Measurements from ENCODE around the gene OPCML.

OPCML gene

DNA sequence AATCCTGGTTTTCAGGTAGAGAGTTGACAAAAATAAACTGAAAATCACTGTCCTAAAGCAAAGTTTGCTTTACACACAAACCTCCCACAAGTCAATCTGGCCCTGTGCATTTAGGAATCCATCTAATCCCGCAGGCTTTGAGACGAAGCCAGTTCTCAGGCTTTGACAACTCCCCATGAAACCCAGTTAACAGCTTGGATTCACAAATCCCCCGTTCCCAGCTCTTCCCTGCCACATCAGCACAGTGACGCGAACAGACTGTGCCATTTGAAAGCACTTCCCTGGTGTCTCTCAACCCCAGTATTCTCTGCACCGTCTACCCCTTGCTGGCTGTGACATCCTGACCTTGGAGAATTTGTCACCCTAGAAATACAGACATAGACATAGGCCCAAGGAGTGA, 117.8 kb downstream of the OPCML start:
- H3K4me3 ChIP-seq (ENCODE audit: low read depth, low read length) = no peak overlapping the region

GRCh38 chr11:133413703-133414102, 118.6 kb downstream of the OPCML start:
- H3K4me3 ChIP-seq (ENCODE audit: low read depth, low read length) = no peak overlapping the region

DNA sequence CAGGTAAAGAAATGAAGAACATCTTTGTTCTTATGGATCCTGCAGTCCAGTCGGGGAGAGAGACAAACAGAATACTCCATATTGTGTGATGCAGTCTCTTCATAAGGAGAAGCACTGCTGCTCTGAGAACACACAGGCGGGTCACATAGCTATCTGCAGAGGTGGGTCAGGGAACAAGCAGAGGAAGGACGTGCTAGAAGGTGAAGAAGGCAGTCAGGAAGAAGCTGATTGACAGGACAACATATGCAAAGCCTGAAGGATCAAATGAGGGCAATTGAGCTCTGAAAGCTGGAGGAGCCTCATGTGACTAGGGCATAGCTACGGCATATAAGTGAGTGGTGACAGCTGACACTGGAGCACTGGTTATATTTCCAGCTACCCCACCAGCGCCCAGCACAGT, 122.5 kb downstream of the OPCML start:
- H3K4me3 ChIP-seq (ENCODE audit: low read depth, low read length) = no peak overlapping the region

- H3K4me3 ChIP-seq (ENCODE audit: low read depth, low read length) = no peak overlapping the region
Observed at GRCh38 chr11:133408936-133409335, 123.4 kb downstream of the OPCML start.

DNA sequence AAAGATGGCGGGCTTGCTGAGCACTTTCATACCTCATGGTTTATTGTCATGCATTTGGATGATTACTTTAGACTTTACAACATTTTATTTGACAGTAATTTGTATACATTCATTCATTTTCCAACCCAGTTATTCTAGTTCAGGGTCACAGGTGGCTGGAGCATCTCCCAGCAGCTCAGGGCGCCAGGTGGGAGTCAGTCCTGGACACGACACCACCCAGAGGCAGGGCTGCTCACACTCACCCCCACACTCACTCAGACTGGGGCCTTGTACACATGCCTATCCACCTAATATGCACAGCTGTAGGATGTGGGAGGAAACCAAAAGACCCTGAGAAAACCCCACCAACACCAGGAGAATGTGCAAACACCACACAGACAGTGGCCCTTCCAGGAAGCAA, 123.9 kb downstream of the OPCML start:
- no peak overlapping the region for H3K4me3 ChIP-seq (ENCODE audit: low read depth, low read length)

DNA sequence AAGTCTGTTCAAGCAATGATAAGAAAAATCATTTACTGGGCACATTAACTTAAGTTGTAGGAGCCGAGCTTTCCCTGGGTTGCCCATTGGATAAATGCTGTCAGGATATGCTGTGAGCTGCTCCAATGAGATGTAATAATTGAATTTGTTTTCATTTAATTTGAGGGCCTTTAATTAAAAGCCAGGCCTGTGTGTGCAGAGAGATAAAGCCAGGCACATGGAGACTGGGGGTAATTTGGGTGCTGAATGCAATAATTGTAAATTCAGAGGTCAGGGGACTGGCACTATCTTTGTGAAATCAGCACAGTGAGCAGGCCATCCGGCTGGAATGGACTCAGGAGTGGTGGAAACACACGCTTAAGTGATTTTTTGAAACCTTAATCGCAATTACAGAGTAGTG, 125.8 kb downstream of the OPCML start:
- H3K4me3 ChIP-seq (ENCODE audit: low read depth, low read length) = no peak overlapping the region

- H3K4me3 ChIP-seq (ENCODE audit: low read depth, low read length) = no peak overlapping the region
Observed at GRCh38 chr11:133403900-133404299, 128.4 kb downstream of the OPCML start.

DNA sequence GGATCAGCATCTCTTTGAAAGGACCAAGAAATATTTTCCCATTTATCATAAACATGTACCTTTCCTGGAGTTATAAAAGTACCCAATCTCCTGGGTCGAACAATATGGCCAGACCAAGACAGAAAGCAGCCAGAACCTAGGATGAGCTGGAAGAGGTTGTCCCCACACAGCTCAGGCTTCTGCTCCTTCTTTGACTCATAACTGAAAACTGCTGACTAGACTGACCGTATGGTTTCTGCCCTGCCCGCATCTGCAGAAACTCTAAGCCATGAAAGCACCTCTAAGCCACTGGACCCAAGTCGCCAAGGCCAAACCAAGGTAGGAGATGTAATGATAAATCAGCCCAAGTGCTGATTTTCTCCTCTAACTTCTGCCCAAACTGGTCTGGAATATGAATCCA, 129.8 kb downstream of the OPCML start:
- no peak overlapping the region for H3K4me3 ChIP-seq (ENCODE audit: low read depth, low read length)

DNA sequence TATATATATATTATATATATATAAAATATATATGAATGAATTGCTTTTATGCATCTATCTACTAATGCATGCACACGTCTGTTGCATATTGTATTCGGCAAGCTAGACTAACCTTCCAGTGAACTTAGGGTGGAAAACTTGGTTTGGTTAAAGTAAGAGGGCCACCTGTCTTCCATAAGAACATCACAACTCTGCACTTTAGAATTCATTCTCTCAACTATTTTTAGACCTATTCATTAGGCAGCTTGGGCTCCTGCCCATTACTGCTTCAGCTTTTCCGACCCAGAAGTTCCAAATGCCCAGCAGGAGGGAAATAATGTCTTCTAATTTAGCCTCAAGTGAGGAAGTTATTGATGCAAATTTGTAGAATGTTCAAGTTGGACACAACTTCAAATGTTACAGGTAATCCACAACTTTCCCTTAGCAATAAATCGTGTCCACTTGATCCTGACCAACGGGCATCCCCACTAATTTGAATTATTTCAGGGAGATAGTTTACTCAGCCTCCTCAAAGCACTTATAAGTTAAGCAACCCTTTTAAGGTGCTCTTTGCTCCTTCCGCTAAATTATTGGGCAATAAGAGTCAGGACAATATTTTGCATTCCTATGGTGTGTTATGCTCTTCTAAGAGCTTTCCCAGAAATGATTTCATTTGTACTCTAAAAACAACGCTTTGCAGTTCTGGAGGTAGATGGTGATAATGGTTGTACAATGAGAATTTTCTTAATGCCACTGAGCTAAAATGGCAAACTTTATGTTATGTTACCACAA, 132.3 kb downstream of the OPCML start:
- H3K4me3 ChIP-seq (ENCODE audit: low read depth, low read length) = no peak overlapping the region

- H3K4me3 ChIP-seq (ENCODE audit: low read depth, low read length) = no peak overlapping the region
Observed at GRCh38 chr11:133399294-133399693, 133.0 kb downstream of the OPCML start.

DNA sequence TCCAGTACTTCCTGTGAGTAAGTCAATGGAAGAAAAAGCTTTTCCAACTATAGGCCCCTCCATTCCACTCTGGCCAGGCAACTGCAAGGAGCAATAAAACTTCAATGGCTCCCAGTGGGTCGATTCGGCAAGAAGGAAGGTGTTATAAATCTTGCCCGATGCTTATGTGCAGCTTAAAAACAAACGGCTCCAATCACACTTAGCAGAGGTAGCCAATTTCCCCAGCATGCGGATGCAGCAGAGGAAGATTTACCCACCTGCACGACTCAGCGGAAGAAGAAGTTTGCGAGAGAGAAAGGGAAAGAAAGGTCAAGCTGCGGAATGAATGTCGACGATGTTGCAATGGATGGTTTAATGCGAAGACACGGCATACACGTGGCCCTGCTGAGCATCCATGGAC, 141.5 kb downstream of the OPCML start:
- H3K4me3 ChIP-seq (ENCODE audit: low read depth, low read length) = no peak overlapping the region

- H3K4me3 ChIP-seq (ENCODE audit: low read depth, low read length) = no peak overlapping the region
Observed at GRCh38 chr11:133388975-133389568, 143.2 kb downstream of the OPCML start.

DNA sequence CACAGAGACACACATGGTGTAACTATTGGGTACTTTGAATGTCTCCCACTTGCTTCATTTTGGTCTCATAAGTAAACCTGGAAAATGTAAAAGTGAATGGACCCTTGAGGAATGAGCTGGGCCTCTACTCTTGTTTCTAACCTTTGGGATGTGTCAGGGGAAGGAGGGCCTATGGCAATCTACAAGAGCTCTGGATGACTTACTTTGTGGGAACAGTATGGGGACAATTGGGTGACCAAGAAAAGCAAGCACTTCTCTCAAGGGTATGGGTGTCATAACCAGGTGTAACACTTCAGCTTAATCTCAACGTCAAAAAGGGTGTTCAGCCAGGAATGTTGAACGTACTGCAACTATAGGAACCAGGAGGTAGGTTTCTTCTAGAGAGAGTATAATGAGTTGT, 144.0 kb downstream of the OPCML start:
- H3K4me3 ChIP-seq (ENCODE audit: low read depth, low read length) = no peak overlapping the region

GRCh38 chr11:133386852-133387251, 145.4 kb downstream of the OPCML start:
- no peak overlapping the region for H3K4me3 ChIP-seq (ENCODE audit: low read depth, low read length)

DNA sequence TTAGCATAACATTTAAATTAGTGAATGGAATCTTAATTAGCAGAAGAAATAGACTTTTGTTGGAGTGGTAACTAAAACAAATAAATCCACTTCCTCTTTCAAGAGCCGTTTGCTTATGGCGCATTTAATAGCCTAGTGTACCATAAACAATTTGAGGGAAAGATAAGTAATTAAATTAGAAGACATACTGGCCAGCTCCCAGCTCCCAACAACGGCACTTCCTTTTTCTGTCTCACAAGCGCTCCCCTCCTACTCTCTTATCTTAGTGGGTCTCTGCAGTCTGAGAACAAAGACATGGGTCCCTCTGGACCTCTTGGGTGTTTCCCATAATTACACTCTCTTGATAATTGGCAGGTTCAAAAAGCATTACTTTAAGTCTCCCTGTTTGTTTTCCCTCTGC, 146.0 kb downstream of the OPCML start:
- H3K4me3 ChIP-seq (ENCODE audit: low read depth, low read length) = no peak overlapping the region

DNA sequence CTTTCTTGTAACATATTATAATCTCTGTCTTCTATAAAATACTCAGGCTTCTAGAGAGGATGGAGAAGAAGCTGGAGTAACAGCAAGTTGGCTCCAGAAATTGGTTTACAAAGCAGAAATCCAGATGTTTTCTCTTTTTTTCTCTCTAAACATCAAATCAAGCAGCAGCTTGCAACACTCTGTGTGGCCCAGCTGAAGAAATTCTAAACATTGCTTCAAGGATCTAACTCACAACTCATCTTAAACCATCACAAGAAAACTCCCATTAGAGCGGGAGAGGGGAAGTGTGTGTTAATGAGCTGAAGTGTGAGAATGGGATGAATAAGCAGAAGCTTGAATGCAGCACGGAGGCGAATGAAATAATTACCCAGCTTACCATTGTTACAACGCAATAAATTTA, 146.5 kb downstream of the OPCML start:
- H3K4me3 ChIP-seq (ENCODE audit: low read depth, low read length) = no peak overlapping the region

GRCh38 chr11:133384731-133385130, 147.6 kb downstream of the OPCML start:
- H3K4me3 ChIP-seq (ENCODE audit: low read depth, low read length) = no peak overlapping the region

- H3K4me3 ChIP-seq (ENCODE audit: low read depth, low read length) = no peak overlapping the region
Observed at GRCh38 chr11:133383689-133384088, 148.6 kb downstream of the OPCML start.

GRCh38 chr11:133383201-133383600, 149.1 kb downstream of the OPCML start:
- no peak overlapping the region for H3K4me3 ChIP-seq (ENCODE audit: low read depth, low read length)

- no peak overlapping the region for H3K4me3 ChIP-seq (ENCODE audit: low read depth, low read length)
Observed at GRCh38 chr11:133382131-133382812, 150.0 kb downstream of the OPCML start.

DNA sequence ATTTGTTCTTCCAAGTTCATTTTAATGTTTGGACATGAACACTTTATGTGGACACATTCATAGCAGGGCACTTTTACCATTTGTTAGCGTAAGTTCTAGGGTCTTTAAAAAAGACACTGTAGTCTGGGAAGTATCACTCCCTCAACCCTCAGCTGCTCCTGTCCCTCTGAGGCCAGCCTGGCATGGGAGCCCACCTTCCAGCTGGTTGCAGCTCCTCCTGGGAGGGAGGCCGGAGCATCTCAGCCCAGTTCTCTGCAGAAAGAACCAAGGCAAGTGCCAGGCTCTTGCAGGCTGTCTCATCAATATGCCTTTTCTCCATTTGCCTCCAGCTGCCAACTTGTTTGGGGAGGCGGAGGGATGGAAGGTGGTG, 150.6 kb downstream of the OPCML start:
- H3K4me3 ChIP-seq (ENCODE audit: low read depth, low read length) = no peak overlapping the region

- no peak overlapping the region for H3K4me3 ChIP-seq (ENCODE audit: low read depth, low read length)
Observed at GRCh38 chr11:133366147-133366546, 166.2 kb downstream of the OPCML start.

Measured in iPS-11a (cell line).